GM12878 (cell line): Measurements from ENCODE around the gene SIX3.

Experiments
- ATF3 ChIP-seq: IDR thresholded peaks from 2 replicates; pipeline ENCODE4 v1.6.1; 2011; ENCODE audit warnings: low read depth, mild to moderate bottlenecking, low read length, moderate library complexity, borderline replicate concordance; ENCODE audit errors: extremely low read depth
- CREM ChIP-seq: IDR thresholded peaks from 2 replicates; pipeline ENCODE4 v1.6.1; 2014; ENCODE audit warnings: antibody characterized with exemption, low read depth
- CTCF ChIP-seq, 3 experiments: IDR thresholded peaks in 2 of 3; conservative IDR thresholded peaks in 1 of 3; 2 replicates each; pipeline ENCODE4 v1.5.1; 2011; ENCODE audit warnings: low read depth in 3 of 3, low read length in 3 of 3, mild to moderate bottlenecking in 3 of 3, control low read depth in 2 of 3, moderate library complexity in 2 of 3, inconsistent platforms in 1 of 3, mixed read lengths in 1 of 3; ENCODE audit not compliant: control insufficient read depth in 2 of 3, insufficient read depth in 1 of 3; ENCODE audit errors: extremely low read depth in 1 of 3
- LARP7 ChIP-seq: fragments of 450-650 bp; IDR thresholded peaks from 2 replicates; pipeline ENCODE4 v1.6.1; 2017; ENCODE audit warnings: mild to moderate bottlenecking
- NRF1 ChIP-seq: conservative IDR thresholded peaks from 2 replicates; pipeline ENCODE4 v1.6.1; 2011; ENCODE audit warnings: mild to moderate bottlenecking, low read depth, low read length, improper control_type of control experiment
- POLR2A ChIP-seq: IDR thresholded peaks from 2 replicates; pipeline ENCODE4 v1.6.1; 2011; ENCODE audit warnings: low read depth, mild to moderate bottlenecking, low read length
- RB1 ChIP-seq: fragments of 450-650 bp; formaldehyde crosslinking; IDR thresholded peaks from 2 replicates; pipeline ENCODE4 v1.6.1; 2017; ENCODE audit warnings: mild to moderate bottlenecking, borderline replicate concordance
- RELB ChIP-seq: fragments of 450-650 bp; IDR thresholded peaks from 2 replicates; pipeline ENCODE4 v1.6.1; 2017; ENCODE audit warnings: low read depth, mild to moderate bottlenecking, moderate library complexity
- SMC3 ChIP-seq: IDR thresholded peaks from 2 replicates; pipeline ENCODE4 v1.6.1; 2011; ENCODE audit warnings: low read length, improper control_type of control experiment, borderline replicate concordance
- TARDBP ChIP-seq: IDR thresholded peaks from 2 replicates; pipeline ENCODE4 v1.6.1; 2016; ENCODE audit warnings: borderline replicate concordance

- TF ChIP-seq RB1 (no peak), POLR2A (no peak), CTCF (IDR thresholded peaks at IDR 0.05 in 2 of 3, conservative IDR thresholded peaks at IDR 0.05 in 1 of 3; ENCODE audit: control insufficient read depth in 2 of 3, extremely low read depth in 1 of 3, insufficient read depth in 1 of 3, low read depth in 3 of 3, low read length in 3 of 3) (no peak; a peak in 1 of 6 replicates), NRF1 (no peak), CREM (no peak), SMC3 (no peak), ATF3 (no peak), TARDBP (no peak), RELB (no peak), LARP7 (no peak)
These were observed 3.7 kb upstream of the SIX3 start for GRCh38 chr2:44937688-44938240.
